Measurements from ENCODE around the gene NT5C3B. TPM values are rescaled to one million over a fixed set of nuclear protein-coding genes. Genes with fewer than 3 reads are reported as not detected.

NT5C3B gene
- total and polyA plus RNA-seq, 2 donors (not counting 3 experiments of a cell fraction or from before 2014, with no cell fraction given) = 67.3 to 92.5 TPM

DNA sequence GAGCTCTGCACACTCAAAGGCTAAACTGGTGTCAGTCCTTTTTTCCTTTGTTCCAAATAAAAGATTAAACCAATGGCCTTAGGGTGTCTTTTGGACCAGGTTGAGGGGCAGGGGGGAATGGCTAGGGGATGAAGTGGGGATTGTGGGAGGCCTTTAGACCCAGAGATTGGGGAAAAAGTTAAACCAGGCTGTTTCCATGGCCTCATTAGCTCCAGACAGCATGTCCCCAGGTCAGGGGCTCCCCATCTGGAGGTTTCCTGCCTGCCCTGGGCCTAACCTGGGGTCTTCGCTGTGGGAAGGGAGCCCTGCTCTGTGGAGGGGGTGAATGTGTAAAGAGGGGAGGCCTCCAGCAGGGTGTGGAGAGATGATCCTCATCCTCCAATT is 12.9 kb downstream of the NT5C3B start:
- POLR2A ChIA-PET = interaction anchor here (0.6 kb wide), 1 partner anchor 13 kb away, joined by 7 read pairs; no protein-coding TSS in a partner anchor
- H3K4me3 ChIP-seq (replicated peaks in 1 of 3; ENCODE audit: insufficient read depth in 1 of 3, low read depth in 1 of 3, low read length in 3 of 3) = no peak overlapping the region
- dilution Hi-C loops (cut with MboI; ENCODE audit: extremely low pct_ligation_motif_present, low sequenced_read_pairs) (no loop called here), intact Hi-C loops (cut with micrococcal nuclease) (no loop called here)
- no peaks in the 10 kb centered on the region for H3K9me1 ChIP-seq (replicated peaks; ENCODE audit: control insufficient read depth, extremely low read depth, insufficient read depth, low read length)
- BruUV-seq (replicated peaks) = no TSS peak
- H4K20me1 ChIP-seq (replicated peaks; ENCODE audit: control insufficient read depth, extremely low read depth, insufficient read depth, low read length) = no peaks in the 10 kb centered on the region
- no peaks in the 10 kb centered on the region for H3K27me3 ChIP-seq (ENCODE audit: control insufficient read depth in 2 of 2, insufficient read depth in 2 of 2, low read length in 2 of 2)
- FAIRE-seq = no peak
- CTCF ChIA-PET = interaction anchor here (0.9 to 1.1 kb wide), 2 partner anchors 11 kb away, joined by 3 read pairs; partner anchors contain the start of gene P3H4
- DNase-seq (ENCODE audit: low read depth, low spot score) = no peak
- H3K4me2 ChIP-seq (ENCODE audit: insufficient read depth, low read length) = no peak overlapping the region
- peaks cover 5 to 30% of the 10 kb centered on the region in 2 experiments for H3K36me3 ChIP-seq (ENCODE audit: control insufficient read depth in 2 of 2, extremely low read depth in 1 of 2, insufficient read depth in 2 of 2, low read length in 2 of 2)
- no peak overlapping the region for H2AFZ ChIP-seq (ENCODE audit: low read depth, low read length)
- no peaks in the 10 kb centered on the region for H3K9me3 ChIP-seq (replicated peaks; ENCODE audit: control insufficient read depth, insufficient read depth, low read length)
- no peaks in the 10 kb centered on the region for H3K4me1 ChIP-seq (ENCODE audit: control insufficient read depth, extremely low read depth, insufficient read depth, low read length)
- no peak overlapping the region for H3K27ac ChIP-seq (ENCODE audit: insufficient read depth, low read depth, low read length)
- H3K9ac ChIP-seq (replicated peaks; ENCODE audit: extremely low read depth, insufficient read depth, low read length) = no peak overlapping the region
- H3K79me2 ChIP-seq (ENCODE audit: control insufficient read depth, insufficient read depth, low read length) = no peaks in the 10 kb centered on the region
- TF ChIP-seq EZH2 (IDR thresholded peaks at IDR 0.05; ENCODE audit: borderline replicate concordance, low read depth, low read length, severe bottlenecking) (no peak), MAX (IDR thresholded peaks at IDR 0.05; ENCODE audit: insufficient read depth, insufficient read length) (no peak), POLR2A (IDR thresholded peaks at IDR 0.05; ENCODE audit: low read depth, low read length) (no peak), GATA2 (IDR thresholded peaks at IDR 0.05; ENCODE audit: insufficient read depth, insufficient read length, low read depth, low read length) (no peak), MYC (IDR thresholded peaks at IDR 0.05; ENCODE audit: low read depth, low read length) (no peak), JUN (IDR thresholded peaks at IDR 0.05; ENCODE audit: borderline replicate concordance, insufficient read depth, insufficient read length, low read depth) (no peak), POLR2AphosphoS5 (IDR thresholded peaks at IDR 0.05; ENCODE audit: insufficient read depth, low read depth, low read length) (no peak), FOS (IDR thresholded peaks at IDR 0.05; ENCODE audit: borderline replicate concordance, insufficient read depth, low read length) (no peak)
- TF ChIP-seq, protein P1, sequence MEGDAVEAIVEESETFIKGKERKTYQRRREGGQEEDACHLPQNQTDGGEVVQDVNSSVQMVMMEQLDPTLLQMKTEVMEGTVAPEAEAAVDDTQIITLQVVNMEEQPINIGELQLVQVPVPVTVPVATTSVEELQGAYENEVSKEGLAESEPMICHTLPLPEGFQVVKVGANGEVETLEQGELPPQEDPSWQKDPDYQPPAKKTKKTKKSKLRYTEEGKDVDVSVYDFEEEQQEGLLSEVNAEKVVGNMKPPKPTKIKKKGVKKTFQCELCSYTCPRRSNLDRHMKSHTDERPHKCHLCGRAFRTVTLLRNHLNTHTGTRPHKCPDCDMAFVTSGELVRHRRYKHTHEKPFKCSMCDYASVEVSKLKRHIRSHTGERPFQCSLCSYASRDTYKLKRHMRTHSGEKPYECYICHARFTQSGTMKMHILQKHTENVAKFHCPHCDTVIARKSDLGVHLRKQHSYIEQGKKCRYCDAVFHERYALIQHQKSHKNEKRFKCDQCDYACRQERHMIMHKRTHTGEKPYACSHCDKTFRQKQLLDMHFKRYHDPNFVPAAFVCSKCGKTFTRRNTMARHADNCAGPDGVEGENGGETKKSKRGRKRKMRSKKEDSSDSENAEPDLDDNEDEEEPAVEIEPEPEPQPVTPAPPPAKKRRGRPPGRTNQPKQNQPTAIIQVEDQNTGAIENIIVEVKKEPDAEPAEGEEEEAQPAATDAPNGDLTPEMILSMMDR (IDR thresholded peaks at IDR 0.05; ENCODE audit: extremely low read depth in 1 of 2, insufficient read depth in 1 of 2, low read depth in 1 of 2, low read length in 2 of 2) = no peak

Data from endothelial cell of umbilical vein (primary cell).